ENCODE data around the gene ZNF672. TPM values are rescaled to one million over a fixed set of nuclear protein-coding genes. Genes with fewer than 3 reads are reported as not detected.

ZNF672 gene
- total RNA-seq, 1 experiment from 2014 or later, result 27.6 TPM

DNA sequence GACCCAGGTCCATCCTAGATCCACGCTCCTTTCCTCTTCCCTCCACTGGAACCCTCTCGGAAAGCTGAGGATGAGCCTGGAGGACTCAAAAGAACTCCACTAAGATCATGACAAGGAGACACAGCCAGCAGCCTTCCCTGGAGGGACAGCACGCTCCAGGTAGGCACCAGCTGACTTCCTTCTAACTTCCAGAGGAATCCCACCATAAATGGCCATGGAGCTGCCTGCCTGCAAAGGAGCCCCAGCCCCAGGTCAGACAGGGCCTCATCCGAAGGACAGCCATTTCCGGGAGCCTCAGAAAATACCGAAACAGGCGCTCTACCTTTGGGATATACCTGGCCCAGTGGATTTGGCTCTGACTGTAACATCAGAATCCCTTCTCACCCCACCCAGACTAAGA is 16.4 kb upstream of the ZNF672 start:
- H3K4me3 ChIP-seq (replicated peaks in 1 of 2; ENCODE audit: low read depth in 1 of 2, low read length in 2 of 2), result no peak overlapping the region
- intact Hi-C loops (cut with micrococcal nuclease), result no loop called here
- TF ChIP-seq, protein P1, sequence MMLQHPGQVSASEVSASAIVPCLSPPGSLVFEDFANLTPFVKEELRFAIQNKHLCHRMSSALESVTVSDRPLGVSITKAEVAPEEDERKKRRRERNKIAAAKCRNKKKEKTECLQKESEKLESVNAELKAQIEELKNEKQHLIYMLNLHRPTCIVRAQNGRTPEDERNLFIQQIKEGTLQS (IDR thresholded peaks at IDR 0.05), result no peak
- TF ChIP-seq RAD21 (IDR thresholded peaks at IDR 0.05; ENCODE audit: low read depth) (no peak), SRF (IDR thresholded peaks at IDR 0.05; ENCODE audit: low read depth) (no peak), ZNF274 (IDR thresholded peaks at IDR 0.05; ENCODE audit: low read depth, low read length) (no peak), CBX3 (IDR thresholded peaks at IDR 0.05; ENCODE audit: low read depth) (no peak), YY1 (IDR thresholded peaks at IDR 0.05; ENCODE audit: extremely low read depth, insufficient replicate concordance, low read depth, low read length) (no peak), EZH2phosphoT487 (IDR thresholded peaks at IDR 0.05; ENCODE audit: borderline replicate concordance) (no peak), SP1 (IDR thresholded peaks at IDR 0.05; ENCODE audit: low read depth) (no peak), EZH2 (IDR thresholded peaks at IDR 0.05) (no peak), ZFX (IDR thresholded peaks at IDR 0.05) (no peak), TCF7L2 (IDR thresholded peaks at IDR 0.05; ENCODE audit: borderline replicate concordance, extremely low read depth, insufficient read depth, insufficient read length) (no peak), ELF1 (IDR thresholded peaks at IDR 0.05; ENCODE audit: borderline replicate concordance, low read depth) (no peak), JUND (IDR thresholded peaks at IDR 0.05) (no peak), POLR2A (IDR thresholded peaks at IDR 0.05; ENCODE audit: borderline replicate concordance, extremely low read depth, insufficient read depth, insufficient read length) (no peak), SIN3A (IDR thresholded peaks at IDR 0.05; ENCODE audit: low read depth) (no peak), POLR2AphosphoS5 (IDR thresholded peaks at IDR 0.05; ENCODE audit: low read depth, low read length) (no peak)
- TF ChIP-seq, protein P2, sequence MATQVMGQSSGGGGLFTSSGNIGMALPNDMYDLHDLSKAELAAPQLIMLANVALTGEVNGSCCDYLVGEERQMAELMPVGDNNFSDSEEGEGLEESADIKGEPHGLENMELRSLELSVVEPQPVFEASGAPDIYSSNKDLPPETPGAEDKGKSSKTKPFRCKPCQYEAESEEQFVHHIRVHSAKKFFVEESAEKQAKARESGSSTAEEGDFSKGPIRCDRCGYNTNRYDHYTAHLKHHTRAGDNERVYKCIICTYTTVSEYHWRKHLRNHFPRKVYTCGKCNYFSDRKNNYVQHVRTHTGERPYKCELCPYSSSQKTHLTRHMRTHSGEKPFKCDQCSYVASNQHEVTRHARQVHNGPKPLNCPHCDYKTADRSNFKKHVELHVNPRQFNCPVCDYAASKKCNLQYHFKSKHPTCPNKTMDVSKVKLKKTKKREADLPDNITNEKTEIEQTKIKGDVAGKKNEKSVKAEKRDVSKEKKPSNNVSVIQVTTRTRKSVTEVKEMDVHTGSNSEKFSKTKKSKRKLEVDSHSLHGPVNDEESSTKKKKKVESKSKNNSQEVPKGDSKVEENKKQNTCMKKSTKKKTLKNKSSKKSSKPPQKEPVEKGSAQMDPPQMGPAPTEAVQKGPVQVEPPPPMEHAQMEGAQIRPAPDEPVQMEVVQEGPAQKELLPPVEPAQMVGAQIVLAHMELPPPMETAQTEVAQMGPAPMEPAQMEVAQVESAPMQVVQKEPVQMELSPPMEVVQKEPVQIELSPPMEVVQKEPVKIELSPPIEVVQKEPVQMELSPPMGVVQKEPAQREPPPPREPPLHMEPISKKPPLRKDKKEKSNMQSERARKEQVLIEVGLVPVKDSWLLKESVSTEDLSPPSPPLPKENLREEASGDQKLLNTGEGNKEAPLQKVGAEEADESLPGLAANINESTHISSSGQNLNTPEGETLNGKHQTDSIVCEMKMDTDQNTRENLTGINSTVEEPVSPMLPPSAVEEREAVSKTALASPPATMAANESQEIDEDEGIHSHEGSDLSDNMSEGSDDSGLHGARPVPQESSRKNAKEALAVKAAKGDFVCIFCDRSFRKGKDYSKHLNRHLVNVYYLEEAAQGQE (IDR thresholded peaks at IDR 0.05; ENCODE audit: low read depth), result no peak
- TF ChIP-seq, protein P3, sequence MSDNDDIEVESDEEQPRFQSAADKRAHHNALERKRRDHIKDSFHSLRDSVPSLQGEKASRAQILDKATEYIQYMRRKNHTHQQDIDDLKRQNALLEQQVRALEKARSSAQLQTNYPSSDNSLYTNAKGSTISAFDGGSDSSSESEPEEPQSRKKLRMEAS (IDR thresholded peaks at IDR 0.05), result no peak
- TF ChIP-seq, protein P4, sequence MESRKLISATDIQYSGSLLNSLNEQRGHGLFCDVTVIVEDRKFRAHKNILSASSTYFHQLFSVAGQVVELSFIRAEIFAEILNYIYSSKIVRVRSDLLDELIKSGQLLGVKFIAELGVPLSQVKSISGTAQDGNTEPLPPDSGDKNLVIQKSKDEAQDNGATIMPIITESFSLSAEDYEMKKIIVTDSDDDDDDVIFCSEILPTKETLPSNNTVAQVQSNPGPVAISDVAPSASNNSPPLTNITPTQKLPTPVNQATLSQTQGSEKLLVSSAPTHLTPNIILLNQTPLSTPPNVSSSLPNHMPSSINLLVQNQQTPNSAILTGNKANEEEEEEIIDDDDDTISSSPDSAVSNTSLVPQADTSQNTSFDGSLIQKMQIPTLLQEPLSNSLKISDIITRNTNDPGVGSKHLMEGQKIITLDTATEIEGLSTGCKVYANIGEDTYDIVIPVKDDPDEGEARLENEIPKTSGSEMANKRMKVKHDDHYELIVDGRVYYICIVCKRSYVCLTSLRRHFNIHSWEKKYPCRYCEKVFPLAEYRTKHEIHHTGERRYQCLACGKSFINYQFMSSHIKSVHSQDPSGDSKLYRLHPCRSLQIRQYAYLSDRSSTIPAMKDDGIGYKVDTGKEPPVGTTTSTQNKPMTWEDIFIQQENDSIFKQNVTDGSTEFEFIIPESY (IDR thresholded peaks at IDR 0.05; ENCODE audit: extremely low read depth, insufficient replicate concordance, low read length), result no peak
- ATAC-seq (no peak), DNase-seq (ENCODE audit: low read depth, low spot score) (no peak)
- no peak overlapping the region for H2AFZ ChIP-seq (ENCODE audit: low read depth, low read length, poor library complexity, severe bottlenecking)
- BruUV-seq (replicated peaks), result no TSS peak
- peaks cover 5 to 30% of the 10 kb centered on the region in 2 experiments for H3K4me1 ChIP-seq (ENCODE audit: control insufficient read depth in 1 of 2, insufficient read depth in 2 of 2, low read length in 2 of 2)
- peak overlapping the region; percentile 13 for H3K4me2 ChIP-seq (ENCODE audit: low read length)
- ChIA-PET CTCF (no interaction called here), POLR2A (no interaction called here), RAD21 (ENCODE audit: low non-redundant PET in 1 of 2, low total read pairs in 2 of 2, uncharacterized antibody in 2 of 2, unreplicated experiment in 2 of 2) (no interaction called here)
- H3K27me3 ChIP-seq (ENCODE audit: insufficient read depth, low read length), result no peaks in the 10 kb centered on the region
- no peak overlapping the region for H3K27ac ChIP-seq (ENCODE audit: low read depth, low read length)
- H3K79me2 ChIP-seq (ENCODE audit: insufficient read depth, low read length), result peaks cover 55% of the 10 kb centered on the region
- no peaks in the 10 kb centered on the region for H3K9me3 ChIP-seq (ENCODE audit: control insufficient read depth in 1 of 2, insufficient read depth in 1 of 2, low read depth in 1 of 2, low read length in 2 of 2)
- H3K9ac ChIP-seq (ENCODE audit: low read length), result 0 out of 2 replicates have a peak overlapping the region, but pooled peaks have one; percentile 11
- H3K9me2 ChIP-seq (ENCODE audit: insufficient read depth), result no peaks in the 10 kb centered on the region
- H4K20me1 ChIP-seq (ENCODE audit: insufficient read depth), result no peaks in the 10 kb centered on the region
- H3K36me3 ChIP-seq (ENCODE audit: control insufficient read depth in 1 of 2, insufficient read depth in 2 of 2, low read length in 2 of 2), result peaks cover 8 to 12% of the 10 kb centered on the region in 2 experiments
